HG03571 (cell line): ENCODE measurements around the gene AP2B1.
"Not testable (repeated sequence)": the region's sequence is repeated elsewhere in the genome, so short reads cannot be mapped to it uniquely, and the experiment has no call there.

ENCODE experiments used
- ATAC-seq: cut with Tn5 transposase; IDR thresholded peaks from one replicate; pipeline ENCODE4 v1.9.1; 2021; ENCODE audit not compliant: unreplicated experiment

Gene AP2B1

DNA sequence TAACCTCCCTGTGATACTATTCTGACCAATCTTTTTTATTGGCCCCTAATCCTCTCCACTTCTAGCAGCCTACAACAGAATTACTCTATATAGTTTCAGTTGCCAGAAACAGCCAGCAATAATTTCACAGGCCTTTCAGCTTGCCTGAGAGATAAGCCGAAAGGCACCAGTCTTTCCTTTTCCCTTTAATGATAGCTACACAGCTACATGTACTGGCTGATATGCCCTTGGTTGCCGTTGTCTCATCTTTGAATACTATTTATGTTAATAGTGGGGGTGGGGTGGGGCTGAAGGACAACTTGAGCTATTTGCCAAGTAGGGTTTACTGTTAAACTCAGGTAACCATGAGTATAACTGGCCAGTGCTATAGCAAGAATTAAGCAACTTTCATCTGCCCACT is 108.5 kb downstream of the AP2B1 start:
- ATAC-seq: no peak

GRCh38 chr17:35698800-35699199 is 111.7 kb downstream of the AP2B1 start:
- ATAC-seq: no peak

DNA sequence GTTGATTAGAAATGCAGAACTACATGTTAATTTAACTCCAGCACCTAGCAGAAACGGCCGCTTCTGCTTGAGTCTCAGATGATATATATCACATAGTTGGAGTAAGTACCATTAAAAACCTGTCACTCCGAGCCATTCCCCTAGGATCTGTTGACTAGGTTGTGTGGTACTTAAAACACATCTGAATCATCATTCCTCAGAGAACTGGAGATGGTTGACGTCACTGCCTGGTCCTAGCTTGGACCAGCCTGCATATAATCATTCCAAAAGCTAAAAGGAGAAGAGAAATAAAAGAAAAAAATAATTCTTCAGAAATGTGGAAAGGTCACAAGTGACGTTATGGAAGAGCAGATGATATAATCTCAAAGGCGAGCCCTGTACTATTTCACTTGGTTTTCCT is 113.0 kb downstream of the AP2B1 start:
- ATAC-seq: no peak

DNA sequence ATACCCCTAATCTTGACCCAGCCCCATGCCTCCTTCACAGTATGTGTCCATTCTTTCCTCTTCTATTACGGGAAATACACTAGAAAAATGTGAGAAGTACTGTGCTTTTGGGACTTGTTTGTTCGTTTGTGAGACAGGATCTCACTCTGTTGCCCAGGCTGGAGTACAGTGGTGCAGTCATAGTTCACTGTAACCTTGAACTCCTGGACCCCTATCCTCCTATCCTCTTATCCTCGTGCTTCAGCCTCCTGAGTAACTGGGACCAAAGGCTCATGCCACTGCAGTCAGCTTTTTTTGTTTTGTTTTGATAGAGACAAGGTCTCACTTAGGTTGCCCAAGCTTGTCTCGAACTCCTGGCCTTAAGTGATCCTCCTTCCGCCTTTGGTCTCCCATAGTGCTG is 114.4 kb downstream of the AP2B1 start:
- no peak for ATAC-seq

- ATAC-seq: not testable (repeated sequence)
Measured at GRCh38 chr17:35703308-35703707, 116.2 kb downstream of the AP2B1 start.

DNA sequence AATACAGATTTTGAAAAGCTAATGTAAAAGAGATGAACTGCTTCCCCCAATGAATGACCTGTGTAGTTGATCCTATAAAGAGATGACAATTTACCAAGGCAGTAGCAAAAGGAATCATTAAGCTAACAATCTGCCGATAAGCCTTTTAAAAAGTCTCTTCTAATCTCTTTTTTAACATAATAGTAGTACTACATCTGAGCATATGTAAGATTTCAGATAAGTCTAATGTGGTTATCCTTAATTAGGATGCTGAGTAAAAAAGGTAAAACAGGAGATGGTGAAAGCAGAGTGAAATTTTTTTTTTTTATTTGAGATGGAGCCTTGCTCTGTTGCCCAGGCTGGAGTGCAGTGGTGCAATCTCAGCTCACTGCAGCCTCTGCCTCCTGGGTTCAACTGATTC is 118.1 kb downstream of the AP2B1 start:
- no peak for ATAC-seq

DNA sequence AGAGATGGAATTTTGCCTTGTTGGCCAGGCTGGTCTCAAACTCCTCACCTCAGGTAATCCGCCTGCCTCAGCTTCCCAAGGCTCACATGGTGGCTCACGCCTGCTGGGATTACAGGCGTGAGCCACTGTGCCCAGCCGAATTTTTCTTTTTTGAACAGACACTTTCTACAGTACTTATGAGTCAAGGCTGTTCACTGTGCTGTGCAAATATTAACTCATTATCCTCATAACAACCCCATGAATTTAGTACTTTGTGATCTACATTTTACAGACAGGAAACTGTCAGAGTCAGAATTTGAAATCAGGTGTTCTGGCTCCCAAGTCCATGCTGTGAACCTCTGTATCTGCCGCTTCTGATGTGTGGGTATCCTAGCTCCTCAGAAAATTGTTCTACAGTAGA is 118.6 kb downstream of the AP2B1 start:
- ATAC-seq: no peak

GRCh38 chr17:35708149-35708548 is 121.0 kb downstream of the AP2B1 start:
- ATAC-seq: no peak

GRCh38 chr17:35708951-35709350 is 121.8 kb downstream of the AP2B1 start:
- no peak for ATAC-seq

- ATAC-seq: no peak
Measured at GRCh38 chr17:35709874-35710273, 122.8 kb downstream of the AP2B1 start.

GRCh38 chr17:35710950-35711349 is 123.8 kb downstream of the AP2B1 start:
- no peak for ATAC-seq

DNA sequence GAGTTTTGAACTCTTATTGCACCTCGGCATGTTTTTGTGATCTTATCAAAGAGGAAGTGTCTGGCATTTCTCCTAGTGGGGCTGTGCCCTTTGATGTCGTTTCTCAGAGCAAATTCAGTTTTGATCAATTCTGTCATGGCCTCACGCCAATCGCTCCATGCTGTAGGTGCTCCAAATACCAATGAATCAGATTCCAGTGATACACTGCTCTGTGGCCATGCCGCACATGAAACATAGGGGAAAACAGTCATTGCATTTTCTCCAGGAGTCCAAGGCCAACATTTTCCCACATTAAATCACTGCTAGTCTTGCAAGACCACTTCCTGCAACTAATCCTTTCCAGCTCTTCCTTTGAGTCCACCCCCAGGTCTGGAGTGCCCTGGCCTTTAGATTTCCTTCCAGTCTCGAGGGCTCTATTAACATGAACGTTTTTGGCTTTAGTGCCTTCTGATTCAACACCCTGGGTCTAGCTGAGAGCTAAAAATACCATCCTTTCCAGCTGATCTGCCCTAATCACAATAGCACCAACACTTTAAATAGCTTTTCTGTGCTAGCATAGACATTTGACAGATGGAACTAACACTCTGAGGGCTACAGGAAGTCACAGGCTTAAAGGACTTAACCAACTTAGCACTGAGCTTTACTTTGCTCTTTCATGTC is 126.1 kb downstream of the AP2B1 start:
- ATAC-seq: no peak

DNA sequence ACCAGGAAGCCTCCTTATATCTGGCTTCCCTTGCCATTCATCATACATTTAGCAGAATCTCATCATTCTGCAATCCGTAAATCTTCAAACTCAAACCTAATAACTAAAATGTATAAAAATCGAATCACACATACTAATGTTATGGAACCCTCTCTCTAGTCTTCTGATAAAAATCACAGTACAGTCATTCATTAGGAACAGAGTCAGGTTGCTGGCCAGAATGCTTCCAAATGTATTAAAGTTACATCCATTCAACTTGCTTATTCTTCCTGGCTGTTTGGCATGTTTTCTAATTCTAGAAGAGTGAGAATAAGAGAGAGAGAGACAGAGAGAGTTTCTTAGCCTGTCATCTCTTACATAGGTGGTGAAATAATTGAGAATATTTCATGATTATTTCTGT is 127.9 kb downstream of the AP2B1 start:
- no peak for ATAC-seq

GRCh38 chr17:35715416-35715815 is 128.3 kb downstream of the AP2B1 start:
- ATAC-seq: no peak

DNA sequence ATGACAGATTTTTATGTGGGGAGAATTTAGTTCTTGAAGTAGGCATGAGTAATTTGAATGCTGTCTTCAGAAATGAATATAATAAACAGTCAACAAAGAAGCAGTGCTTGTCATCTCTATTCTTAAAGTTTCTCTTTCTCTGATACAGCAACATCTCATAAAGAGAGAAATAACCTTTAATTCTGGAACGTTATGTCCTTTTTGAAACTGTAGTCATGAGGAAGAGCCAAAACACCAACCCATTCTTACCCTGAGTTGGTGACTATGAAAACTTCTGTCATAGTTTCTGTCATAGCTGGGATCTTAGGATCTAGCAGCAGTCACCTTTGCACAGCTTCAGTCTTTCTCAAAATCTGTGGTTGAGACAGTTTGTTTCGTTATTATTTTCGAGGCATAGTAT is 129.1 kb downstream of the AP2B1 start:
- ATAC-seq: no peak

DNA sequence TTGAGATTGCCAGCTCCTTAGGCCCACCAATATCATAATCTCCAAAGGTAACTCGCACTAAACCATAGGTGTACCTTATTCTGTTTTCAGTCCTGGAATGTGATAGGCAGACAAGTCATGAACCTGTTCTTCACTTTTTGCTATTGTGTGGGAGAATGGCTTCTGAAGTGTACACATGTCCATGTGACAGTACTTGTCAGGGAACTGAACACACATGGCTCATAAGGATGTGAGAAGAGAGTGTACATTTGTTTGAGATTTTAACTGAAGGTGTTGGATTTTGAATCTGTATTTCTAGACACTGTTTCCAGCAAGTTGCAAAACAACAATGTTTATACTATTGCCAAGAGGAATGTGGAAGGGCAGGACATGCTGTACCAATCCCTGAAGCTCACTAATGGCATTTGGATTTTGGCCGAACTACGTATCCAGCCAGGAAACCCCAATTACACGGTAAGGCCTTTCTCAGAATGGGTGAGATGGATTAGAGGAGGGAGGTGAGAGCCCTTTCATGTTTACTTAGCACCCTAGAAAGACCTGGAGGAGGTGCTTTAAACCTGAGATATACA is 129.9 kb downstream of the AP2B1 start:
- ATAC-seq: no peak

GRCh38 chr17:35717475-35717874 is 130.4 kb downstream of the AP2B1 start:
- ATAC-seq: no peak

DNA sequence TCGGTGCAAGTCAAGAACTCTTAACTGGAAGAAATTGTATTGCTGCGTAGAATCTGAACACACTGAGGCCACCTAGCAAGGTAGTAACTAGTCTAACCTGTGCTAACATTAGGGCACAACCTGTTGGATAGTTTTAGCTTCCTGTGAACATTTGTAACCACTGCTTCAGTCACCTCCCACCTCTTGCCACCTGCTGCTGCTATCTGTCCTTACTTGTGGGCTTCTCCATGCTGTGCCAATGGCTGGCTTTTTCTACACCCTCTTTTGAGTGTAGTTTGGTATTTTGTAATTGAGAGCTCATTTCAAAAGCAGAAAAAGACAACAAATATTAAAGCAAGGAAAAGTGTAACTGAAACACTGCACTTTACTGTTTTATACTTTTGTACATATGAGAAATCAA is 136.6 kb downstream of the AP2B1 start:
- no peak for ATAC-seq

GRCh38 chr17:35725058-35725457 is 137.9 kb downstream of the AP2B1 start:
- no peak for ATAC-seq

DNA sequence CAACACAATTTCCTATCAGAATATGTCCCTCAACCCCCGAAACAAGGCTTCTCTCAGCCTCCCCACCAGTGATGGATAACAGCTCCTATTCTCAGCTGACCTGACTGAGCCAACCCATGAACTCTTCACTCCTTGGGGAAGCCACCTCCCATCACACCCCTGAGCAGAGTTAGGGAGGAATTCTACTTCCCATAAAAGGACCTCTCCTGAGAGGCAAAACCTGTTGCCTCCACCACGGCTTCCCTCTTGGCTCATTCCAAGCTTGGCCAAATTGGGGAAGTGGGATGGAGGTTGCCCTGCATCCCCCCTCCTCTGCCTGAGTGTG is 138.6 kb downstream of the AP2B1 start:
- no peak for ATAC-seq

GRCh38 chr17:35726127-35726952 is 139.2 kb downstream of the AP2B1 start:
- no peak for ATAC-seq

- no peak for ATAC-seq
Measured at GRCh38 chr17:35726953-35727460, 139.9 kb downstream of the AP2B1 start.
